Coronary artery (tissue), 2 donors: ENCODE measurements around the gene C1QTNF1.

Source experiments
- DNase-seq: peaks from one replicate; pipeline ENCODE4 v3.0.0-alpha.2; 2017; ENCODE audit warnings: low spot score
- H3K27ac ChIP-seq, 2 donors: fragments of 200-600 bp; sonication (generic); one replicate each; pipeline ENCODE4 v1.5.1; 2016 to 2019
- H3K4me3 ChIP-seq: fragments of 200-600 bp; sonication (generic); 2 replicates; pipeline ENCODE4 v1.5.1; 2016; ENCODE audit warnings: mild to moderate bottlenecking, moderate library complexity
- CTCF ChIP-seq: fragments of 200-600 bp; sonication (generic); IDR thresholded peaks from one replicate; pipeline ENCODE4 v1.5.1; 2019; ENCODE audit warnings: antibody characterized with exemption

The C1QTNF1 gene

GRCh38 chr17:79008666-79009387 is 15.1 kb upstream of the C1QTNF1 start:
- H3K4me3 ChIP-seq, result peak overlapping the region; percentile 99

GRCh38 chr17:79009397-79010303 is 14.3 kb upstream of the C1QTNF1 start, which contains the start of gene CANT1:
CANT1 (minus strand) TSS chr17:79009764; CDS start chr17:78997622, 12,142 bp downstream.
- DNase-seq, result peak; percentile 82
- Histone ChIP-seq H3K27ac (peak within 1 kb of the TSS; percentile 92 to 96), H3K4me3 (peak within 1 kb of the TSS; percentile 99)
- TF ChIP-seq CTCF, result no peak

More at GRCh38 chr17:79008666-79009387, 15.1 kb upstream of the C1QTNF1 start:
- no peak for TF ChIP-seq CTCF
- H3K27ac ChIP-seq, result peak overlapping the region; percentile 92 to 96
- peak; percentile 60 for DNase-seq

- no peak for TF ChIP-seq CTCF
- peak overlapping the region; percentile 99 for H3K4me3 ChIP-seq
- H3K27ac ChIP-seq, result peak overlapping the region; percentile 92 to 96
- DNase-seq, result peak; percentile 70
These were observed 13.7 kb upstream of the C1QTNF1 start for GRCh38 chr17:79010304-79010646.

GRCh38 chr17:79011451-79012147 is 12.4 kb upstream of the C1QTNF1 start:
- H3K27ac ChIP-seq, result no peak overlapping the region
- no peak for DNase-seq
- no peak for TF ChIP-seq CTCF
- H3K4me3 ChIP-seq, result no peak overlapping the region

GRCh38 chr17:79012563-79013134 is 11.3 kb upstream of the C1QTNF1 start:
- TF ChIP-seq CTCF, result no peak
- Histone ChIP-seq H3K4me3 (no peak overlapping the region), H3K27ac (no peak overlapping the region)
- no peak for DNase-seq

- H3K27ac ChIP-seq, result no peak overlapping the region
- no peak overlapping the region for H3K4me3 ChIP-seq
- no peak for DNase-seq
- no peak for TF ChIP-seq CTCF
These were observed 9.7 kb upstream of the C1QTNF1 start for GRCh38 chr17:79014158-79014758.
